Measurements from ENCODE around the gene CRYGD. TPM values are rescaled to one million over a fixed set of nuclear protein-coding genes. Genes with fewer than 3 reads are reported as not detected.
"Not testable (repeated sequence)": the region's sequence is repeated elsewhere in the genome, so short reads cannot be mapped to it uniquely, and the experiment has no call there.

CRYGD gene
- total RNA-seq, 1 experiment from 2014 or later = not detected

GRCh38 chr2:208098701-208099100, 25.6 kb downstream of the CRYGD start:
- not testable (repeated sequence) for H3K79me2 ChIP-seq (ENCODE audit: low read length); H3K4me1 ChIP-seq (ENCODE audit: low read length); H3K36me3 ChIP-seq (ENCODE audit: insufficient read depth, low read length); DNase-seq; H3K27ac ChIP-seq (ENCODE audit: low read length); H3K27me3 ChIP-seq (ENCODE audit: low read length); H3K4me2 ChIP-seq (ENCODE audit: low read depth, low read length, poor library complexity, severe bottlenecking); H3K4me3 ChIP-seq (ENCODE audit: low read length); H3K9ac ChIP-seq (ENCODE audit: low read length); H4K20me1 ChIP-seq (ENCODE audit: insufficient read depth, low read depth, low read length); H3K9me3 ChIP-seq (ENCODE audit: low read length); H3K9me2 ChIP-seq (replicated peaks; ENCODE audit: insufficient read depth, low read length); H2AFZ ChIP-seq (ENCODE audit: low read length)

- Histone ChIP-seq H3K4me1 (ENCODE audit: low read length) (no peaks in the 10 kb centered on the region), H3K9me3 (ENCODE audit: low read length) (no peaks in the 10 kb centered on the region), H3K27ac (ENCODE audit: low read length) (no peak overlapping the region), H3K9ac (ENCODE audit: low read length) (no peak overlapping the region), H3K36me3 (ENCODE audit: insufficient read depth, low read length) (no peaks in the 10 kb centered on the region), H2AFZ (ENCODE audit: low read length) (no peak overlapping the region), H3K9me2 (replicated peaks; ENCODE audit: insufficient read depth, low read length) (no peaks in the 10 kb centered on the region), H3K27me3 (ENCODE audit: low read length) (no peaks in the 10 kb centered on the region), H3K79me2 (ENCODE audit: low read length) (no peaks in the 10 kb centered on the region), H4K20me1 (ENCODE audit: insufficient read depth, low read depth, low read length) (no peaks in the 10 kb centered on the region), H3K4me2 (ENCODE audit: low read depth, low read length, poor library complexity, severe bottlenecking) (no peak overlapping the region), H3K4me3 (ENCODE audit: low read length) (no peak overlapping the region)
- no peak for DNase-seq
These were observed 26.1 kb downstream of the CRYGD start for GRCh38 chr2:208098267-208098666.

GRCh38 chr2:208097801-208098200, 26.5 kb downstream of the CRYGD start:
- no peak overlapping the region for H3K4me3 ChIP-seq (ENCODE audit: low read length)
- no peaks in the 10 kb centered on the region for H3K79me2 ChIP-seq (ENCODE audit: low read length)
- H3K9me2 ChIP-seq (replicated peaks; ENCODE audit: insufficient read depth, low read length) = no peaks in the 10 kb centered on the region
- no peaks in the 10 kb centered on the region for H4K20me1 ChIP-seq (ENCODE audit: insufficient read depth, low read depth, low read length)
- no peaks in the 10 kb centered on the region for H3K36me3 ChIP-seq (ENCODE audit: insufficient read depth, low read length)
- H2AFZ ChIP-seq (ENCODE audit: low read length) = no peak overlapping the region
- DNase-seq = no peak
- no peak overlapping the region for H3K4me2 ChIP-seq (ENCODE audit: low read depth, low read length, poor library complexity, severe bottlenecking)
- no peaks in the 10 kb centered on the region for H3K9me3 ChIP-seq (ENCODE audit: low read length)
- H3K27me3 ChIP-seq (ENCODE audit: low read length) = no peaks in the 10 kb centered on the region
- no peaks in the 10 kb centered on the region for H3K4me1 ChIP-seq (ENCODE audit: low read length)
- no peak overlapping the region for H3K9ac ChIP-seq (ENCODE audit: low read length)
- H3K27ac ChIP-seq (ENCODE audit: low read length) = no peak overlapping the region

GRCh38 chr2:208097313-208097712, 27.0 kb downstream of the CRYGD start:
- H2AFZ ChIP-seq (ENCODE audit: low read length) = no peak overlapping the region
- no peak overlapping the region for H3K4me3 ChIP-seq (ENCODE audit: low read length)

GRCh38 chr2:208096080-208096479, 28.2 kb downstream of the CRYGD start:
- no peaks in the 10 kb centered on the region for H3K4me1 ChIP-seq (ENCODE audit: low read length)
- no peaks in the 10 kb centered on the region for H3K36me3 ChIP-seq (ENCODE audit: insufficient read depth, low read length)
- no peak overlapping the region for H2AFZ ChIP-seq (ENCODE audit: low read length)
- no peaks in the 10 kb centered on the region for H3K9me3 ChIP-seq (ENCODE audit: low read length)
- no peak overlapping the region for H3K27ac ChIP-seq (ENCODE audit: low read length)
- H4K20me1 ChIP-seq (ENCODE audit: insufficient read depth, low read depth, low read length) = no peaks in the 10 kb centered on the region
- H3K79me2 ChIP-seq (ENCODE audit: low read length) = no peaks in the 10 kb centered on the region
- no peak for DNase-seq
- H3K4me3 ChIP-seq (ENCODE audit: low read length) = no peak overlapping the region
- no peak overlapping the region for H3K4me2 ChIP-seq (ENCODE audit: low read depth, low read length, poor library complexity, severe bottlenecking)
- H3K27me3 ChIP-seq (ENCODE audit: low read length) = no peaks in the 10 kb centered on the region
- H3K9ac ChIP-seq (ENCODE audit: low read length) = no peak overlapping the region
- no peaks in the 10 kb centered on the region for H3K9me2 ChIP-seq (replicated peaks; ENCODE audit: insufficient read depth, low read length)

More at GRCh38 chr2:208097313-208097712, 27.0 kb downstream of the CRYGD start:
- Histone ChIP-seq H3K4me1 (ENCODE audit: low read length) (no peaks in the 10 kb centered on the region), H3K4me2 (ENCODE audit: low read depth, low read length, poor library complexity, severe bottlenecking) (no peak overlapping the region), H3K79me2 (ENCODE audit: low read length) (no peaks in the 10 kb centered on the region), H3K27me3 (ENCODE audit: low read length) (no peaks in the 10 kb centered on the region), H3K9me3 (ENCODE audit: low read length) (no peaks in the 10 kb centered on the region), H4K20me1 (ENCODE audit: insufficient read depth, low read depth, low read length) (no peaks in the 10 kb centered on the region), H3K9me2 (replicated peaks; ENCODE audit: insufficient read depth, low read length) (no peaks in the 10 kb centered on the region), H3K36me3 (ENCODE audit: insufficient read depth, low read length) (no peaks in the 10 kb centered on the region), H3K9ac (ENCODE audit: low read length) (no peak overlapping the region), H3K27ac (ENCODE audit: low read length) (no peak overlapping the region)
- no peak for DNase-seq

GRCh38 chr2:208093128-208093527, 31.2 kb downstream of the CRYGD start:
- no peak overlapping the region for H3K4me3 ChIP-seq (ENCODE audit: low read length)

GRCh38 chr2:208092093-208092832, 32.1 kb downstream of the CRYGD start:
- Histone ChIP-seq H3K9ac (ENCODE audit: low read length) (no peak overlapping the region), H3K9me2 (replicated peaks; ENCODE audit: insufficient read depth, low read length) (no peaks in the 10 kb centered on the region), H2AFZ (ENCODE audit: low read length) (no peak overlapping the region), H3K36me3 (ENCODE audit: insufficient read depth, low read length) (no peaks in the 10 kb centered on the region), H3K9me3 (ENCODE audit: low read length) (no peaks in the 10 kb centered on the region), H3K27ac (ENCODE audit: low read length) (no peak overlapping the region), H3K79me2 (ENCODE audit: low read length) (no peaks in the 10 kb centered on the region), H4K20me1 (ENCODE audit: insufficient read depth, low read depth, low read length) (no peaks in the 10 kb centered on the region), H3K4me3 (ENCODE audit: low read length) (no peak overlapping the region), H3K4me1 (ENCODE audit: low read length) (no peaks in the 10 kb centered on the region), H3K4me2 (ENCODE audit: low read depth, low read length, poor library complexity, severe bottlenecking) (no peak overlapping the region), H3K27me3 (ENCODE audit: low read length) (no peaks in the 10 kb centered on the region)
- no peak for DNase-seq

More at GRCh38 chr2:208093128-208093527, 31.2 kb downstream of the CRYGD start:
- Histone ChIP-seq H3K27me3 (ENCODE audit: low read length) (no peaks in the 10 kb centered on the region), H3K36me3 (ENCODE audit: insufficient read depth, low read length) (no peaks in the 10 kb centered on the region), H3K9ac (ENCODE audit: low read length) (no peak overlapping the region), H2AFZ (ENCODE audit: low read length) (no peak overlapping the region), H3K9me2 (replicated peaks; ENCODE audit: insufficient read depth, low read length) (no peaks in the 10 kb centered on the region), H3K9me3 (ENCODE audit: low read length) (no peaks in the 10 kb centered on the region), H4K20me1 (ENCODE audit: insufficient read depth, low read depth, low read length) (no peaks in the 10 kb centered on the region), H3K79me2 (ENCODE audit: low read length) (no peaks in the 10 kb centered on the region), H3K27ac (ENCODE audit: low read length) (no peak overlapping the region), H3K4me2 (ENCODE audit: low read depth, low read length, poor library complexity, severe bottlenecking) (no peak overlapping the region), H3K4me1 (ENCODE audit: low read length) (no peaks in the 10 kb centered on the region)
- no peak for DNase-seq

- H3K27me3 ChIP-seq (ENCODE audit: low read length) = no peaks in the 10 kb centered on the region
- H3K4me2 ChIP-seq (ENCODE audit: low read depth, low read length, poor library complexity, severe bottlenecking) = no peak overlapping the region
- no peak overlapping the region for H3K27ac ChIP-seq (ENCODE audit: low read length)
- H3K36me3 ChIP-seq (ENCODE audit: insufficient read depth, low read length) = no peaks in the 10 kb centered on the region
- H3K4me1 ChIP-seq (ENCODE audit: low read length) = no peaks in the 10 kb centered on the region
- no peak overlapping the region for H3K9ac ChIP-seq (ENCODE audit: low read length)
- H3K79me2 ChIP-seq (ENCODE audit: low read length) = no peaks in the 10 kb centered on the region
- no peak overlapping the region for H3K4me3 ChIP-seq (ENCODE audit: low read length)
- no peaks in the 10 kb centered on the region for H3K9me2 ChIP-seq (replicated peaks; ENCODE audit: insufficient read depth, low read length)
- H4K20me1 ChIP-seq (ENCODE audit: insufficient read depth, low read depth, low read length) = no peaks in the 10 kb centered on the region
- H3K9me3 ChIP-seq (ENCODE audit: low read length) = no peaks in the 10 kb centered on the region
- DNase-seq = no peak
- H2AFZ ChIP-seq (ENCODE audit: low read length) = no peak overlapping the region
These were observed 33.9 kb downstream of the CRYGD start for GRCh38 chr2:208090420-208090819.
